ENCODE measurements around the gene CCT7.

- no peak for TF ChIP-seq CTCF (IDR thresholded peaks at IDR 0.05)
- TF ChIP-seq NFIC (IDR thresholded peaks at IDR 0.05; ENCODE audit: borderline replicate concordance), result no peak
- TF ChIP-seq MAX (IDR thresholded peaks at IDR 0.05; ENCODE audit: low read depth), result no peak
- TF ChIP-seq GABPA (IDR thresholded peaks at IDR 0.05; ENCODE audit: low read depth), result no peak
- no peak for TF ChIP-seq POLR2AphosphoS5 (IDR thresholded peaks at IDR 0.05; ENCODE audit: low read depth, low read length)
- no peak for TF ChIP-seq EP300 (IDR thresholded peaks at IDR 0.05; ENCODE audit: borderline replicate concordance in 1 of 2, low read depth in 1 of 2, low read length in 1 of 2)
- no peak for TF ChIP-seq SMC3 (IDR thresholded peaks at IDR 0.05; ENCODE audit: low read depth, low read length)
- TF ChIP-seq GATA2 (CRISPR knock-in tag; IDR thresholded peaks at IDR 0.05), result no peak
- TF ChIP-seq TEAD4 (IDR thresholded peaks at IDR 0.05; ENCODE audit: borderline replicate concordance, insufficient read depth), result no peak
Measured at GRCh38 chr2:73281244-73281643, 47.1 kb downstream of the CCT7 start.
